EL (cell line): ENCODE measurements around the gene DGCR6L.
"Not testable (repeated sequence)": the region's sequence is repeated elsewhere in the genome, so short reads cannot be mapped to it uniquely, and the experiment has no call there.

Source experiments
- DNase-seq: peaks from one replicate; pipeline ENCODE4 v3.0.0-alpha.2; 2016

DGCR6L gene

GRCh38 chr22:20291249-20291586 lies 28.6 kb downstream of the DGCR6L start:
- no peak for DNase-seq

- no peak for DNase-seq
Observed at GRCh38 chr22:20290578-20291248, 29.1 kb downstream of the DGCR6L start.

GRCh38 chr22:20290045-20290392 lies 29.8 kb downstream of the DGCR6L start:
- no peak for DNase-seq

GRCh38 chr22:20289182-20290044 lies 30.4 kb downstream of the DGCR6L start:
- not testable (repeated sequence) for DNase-seq

GRCh38 chr22:20286784-20287423 lies 33.0 kb downstream of the DGCR6L start:
- not testable (repeated sequence) for DNase-seq

GRCh38 chr22:20286312-20286660 lies 33.6 kb downstream of the DGCR6L start:
- not testable (repeated sequence) for DNase-seq

GRCh38 chr22:20285473-20286311 lies 34.2 kb downstream of the DGCR6L start:
- DNase-seq, result peak; percentile 53

- DNase-seq, result no peak
Observed at GRCh38 chr22:20284471-20285086, 35.3 kb downstream of the DGCR6L start.

- DNase-seq, result no peak
Observed at GRCh38 chr22:20283674-20284066, 36.2 kb downstream of the DGCR6L start.

GRCh38 chr22:20282901-20283673 lies 36.8 kb downstream of the DGCR6L start:
- DNase-seq, result no peak

GRCh38 chr22:20281891-20282290 lies 38.0 kb downstream of the DGCR6L start:
- DNase-seq, result no peak

GRCh38 chr22:20281473-20281872 lies 38.4 kb downstream of the DGCR6L start:
- DNase-seq, result not testable (repeated sequence)

GRCh38 chr22:20280866-20281265 lies 39.0 kb downstream of the DGCR6L start:
- DNase-seq, result no peak

GRCh38 chr22:20280163-20280562 lies 39.7 kb downstream of the DGCR6L start:
- DNase-seq, result not testable (repeated sequence)

- peak; percentile 78 for DNase-seq
Observed at GRCh38 chr22:20279662-20280134, 40.2 kb downstream of the DGCR6L start.

GRCh38 chr22:20278726-20279490 lies 41.0 kb downstream of the DGCR6L start:
- not testable (repeated sequence) for DNase-seq

- DNase-seq, result not testable (repeated sequence)
Observed at GRCh38 chr22:20277936-20278635, 41.8 kb downstream of the DGCR6L start.

- DNase-seq, result no peak
Observed at GRCh38 chr22:20276468-20276867, 43.4 kb downstream of the DGCR6L start.

GRCh38 chr22:20275836-20276235 lies 44.0 kb downstream of the DGCR6L start:
- no peak for DNase-seq

GRCh38 chr22:20275325-20275724 lies 44.5 kb downstream of the DGCR6L start:
- not testable (repeated sequence) for DNase-seq
